Fibroblast of the aortic adventitia (primary cell): ENCODE results near the gene PTPN14. TPM values are rescaled to one million over a fixed set of nuclear protein-coding genes. Genes with fewer than 3 reads are reported as not detected.

Experiments
- DNase-seq: peaks from one replicate; pipeline ENCODE4 v3.0.0-alpha.2; 2010; ENCODE audit warnings: low read depth
- H3K4me3 ChIP-seq: 2 replicates; pipeline ENCODE4 v1.5.1; 2011; ENCODE audit warnings: low read depth, mild to moderate bottlenecking, control low read depth, low read length, moderate library complexity
- total RNA-seq: library from RNA; depleted of rRNA; stranded (reverse); fragments of >200 nt; gene quantifications from 2 replicates; pipeline ENCODE4 v1.2.3, GENCODE V29; 2012; ENCODE audit warnings: low replicate concordance
- TF ChIP-seq, protein P1 (sequence below): IDR thresholded peaks from 2 replicates; pipeline ENCODE4 v1.5.1; 2011; ENCODE audit warnings: mild to moderate bottlenecking, low read length, control low read depth, inconsistent platforms; ENCODE audit not compliant: insufficient read depth

Gene PTPN14
- total RNA-seq, 1 donor = 46.6 TPM

DNA sequence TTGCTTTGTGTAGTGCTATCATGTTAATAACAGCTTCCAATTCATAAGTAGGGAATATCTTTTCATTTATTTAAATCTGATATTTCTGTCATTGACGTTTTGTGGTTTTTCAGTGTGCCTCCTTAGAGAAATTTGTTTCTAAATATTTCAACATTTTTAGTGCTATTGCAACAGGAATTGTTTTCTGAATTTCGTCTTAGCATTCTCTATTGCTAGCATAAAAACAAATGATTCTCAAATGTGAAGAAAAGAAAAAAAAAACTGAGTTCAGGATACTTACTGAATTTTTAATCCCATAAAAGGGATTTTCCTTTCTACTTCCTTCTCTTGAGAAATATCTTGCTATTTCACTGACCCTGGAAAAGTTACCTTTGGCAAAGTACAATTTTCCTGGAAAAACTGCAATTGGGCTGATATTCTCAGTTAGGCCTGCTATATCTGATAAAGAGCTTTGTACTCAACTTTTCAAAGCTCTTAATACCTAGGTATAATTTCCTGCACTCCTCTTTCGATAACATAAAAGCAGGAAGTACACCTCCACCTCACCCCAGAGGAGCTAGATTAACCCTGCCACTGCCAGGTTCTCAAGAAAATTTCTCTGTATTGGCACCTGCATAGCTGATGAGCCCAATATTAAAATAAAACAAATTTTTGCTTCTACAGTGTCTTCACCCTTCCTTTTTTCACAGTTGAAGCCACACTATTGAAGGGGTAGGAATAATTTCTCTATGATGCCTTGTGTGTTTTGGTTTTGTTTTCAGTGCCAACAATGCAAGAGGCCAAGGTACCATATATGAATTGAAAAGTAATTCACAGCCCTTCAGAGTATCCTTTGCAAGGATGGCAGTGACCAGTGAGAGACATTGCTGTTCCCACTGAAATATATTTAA, 35.6 kb downstream of the PTPN14 start:
- DNase-seq = peak; percentile 46
- H3K4me3 ChIP-seq = no peak overlapping the region
- TF ChIP-seq, protein P1, sequence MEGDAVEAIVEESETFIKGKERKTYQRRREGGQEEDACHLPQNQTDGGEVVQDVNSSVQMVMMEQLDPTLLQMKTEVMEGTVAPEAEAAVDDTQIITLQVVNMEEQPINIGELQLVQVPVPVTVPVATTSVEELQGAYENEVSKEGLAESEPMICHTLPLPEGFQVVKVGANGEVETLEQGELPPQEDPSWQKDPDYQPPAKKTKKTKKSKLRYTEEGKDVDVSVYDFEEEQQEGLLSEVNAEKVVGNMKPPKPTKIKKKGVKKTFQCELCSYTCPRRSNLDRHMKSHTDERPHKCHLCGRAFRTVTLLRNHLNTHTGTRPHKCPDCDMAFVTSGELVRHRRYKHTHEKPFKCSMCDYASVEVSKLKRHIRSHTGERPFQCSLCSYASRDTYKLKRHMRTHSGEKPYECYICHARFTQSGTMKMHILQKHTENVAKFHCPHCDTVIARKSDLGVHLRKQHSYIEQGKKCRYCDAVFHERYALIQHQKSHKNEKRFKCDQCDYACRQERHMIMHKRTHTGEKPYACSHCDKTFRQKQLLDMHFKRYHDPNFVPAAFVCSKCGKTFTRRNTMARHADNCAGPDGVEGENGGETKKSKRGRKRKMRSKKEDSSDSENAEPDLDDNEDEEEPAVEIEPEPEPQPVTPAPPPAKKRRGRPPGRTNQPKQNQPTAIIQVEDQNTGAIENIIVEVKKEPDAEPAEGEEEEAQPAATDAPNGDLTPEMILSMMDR = no peak

DNA sequence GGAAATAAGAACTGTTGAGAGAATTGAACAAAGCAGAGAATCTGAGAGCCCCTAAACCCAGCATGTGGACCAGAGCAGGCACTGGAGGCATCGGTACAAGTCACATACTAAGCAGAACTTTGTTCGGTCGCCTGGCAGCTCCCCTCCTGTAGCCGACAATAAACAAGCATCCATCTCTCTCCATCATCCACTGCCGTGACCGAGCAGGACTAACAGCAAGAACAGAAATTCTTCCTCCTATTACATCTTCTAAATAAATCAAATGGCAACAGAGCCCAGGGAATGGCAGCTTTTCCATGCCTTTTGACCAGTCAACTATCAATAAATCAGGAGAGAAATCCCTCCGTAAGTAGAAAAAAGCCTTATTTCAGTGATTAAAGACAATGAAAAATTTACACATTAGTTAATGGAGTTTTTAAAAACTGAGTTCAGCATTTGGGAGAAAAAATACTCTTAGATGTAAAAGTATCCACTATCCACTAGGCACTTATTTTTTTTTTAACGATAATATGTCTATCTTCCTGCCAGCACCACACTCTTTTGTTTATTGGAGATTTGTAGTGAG, 36.5 kb downstream of the PTPN14 start:
- TF ChIP-seq, protein P1 = no peak
- H3K4me3 ChIP-seq = no peak overlapping the region
- DNase-seq = no peak

DNA sequence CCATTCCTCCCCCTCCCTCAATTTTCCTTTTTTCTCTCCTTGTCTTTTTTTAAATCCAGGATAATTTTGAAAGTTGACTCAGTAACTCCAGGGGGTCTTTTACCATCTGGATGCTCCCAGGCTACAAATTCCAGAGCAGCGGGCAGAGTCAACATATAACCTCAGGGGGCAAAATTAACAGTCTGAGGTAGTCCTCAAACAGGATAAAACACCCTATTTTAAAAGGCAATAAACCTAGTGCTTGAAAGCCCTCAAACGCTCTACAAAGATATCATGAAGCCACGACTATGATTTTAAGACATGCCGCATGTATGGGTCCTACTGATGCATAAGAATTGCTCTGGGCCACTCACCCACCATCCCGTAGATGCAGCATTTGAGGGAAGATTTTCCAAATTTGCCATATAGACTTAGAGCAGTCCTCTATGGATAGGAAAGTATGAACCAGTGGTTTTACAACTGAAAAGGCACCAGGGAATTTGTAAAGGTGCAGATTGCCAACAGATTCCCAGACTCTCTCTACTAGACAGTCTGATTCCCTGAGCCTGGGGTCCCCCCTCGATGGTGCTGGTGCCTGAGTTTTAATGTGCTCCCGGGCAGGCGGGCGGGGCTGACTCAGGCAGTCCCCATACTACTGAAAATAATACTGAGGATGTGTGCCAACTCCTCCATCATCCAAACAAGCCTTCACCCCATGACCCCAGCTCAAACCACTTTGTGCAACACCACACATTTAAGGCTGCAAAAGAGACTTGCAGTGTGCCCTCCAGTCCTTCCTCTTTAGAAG, 37.2 kb downstream of the PTPN14 start:
- no peak overlapping the region for H3K4me3 ChIP-seq
- DNase-seq = peak; percentile 44
- TF ChIP-seq, protein P1 = no peak

DNA sequence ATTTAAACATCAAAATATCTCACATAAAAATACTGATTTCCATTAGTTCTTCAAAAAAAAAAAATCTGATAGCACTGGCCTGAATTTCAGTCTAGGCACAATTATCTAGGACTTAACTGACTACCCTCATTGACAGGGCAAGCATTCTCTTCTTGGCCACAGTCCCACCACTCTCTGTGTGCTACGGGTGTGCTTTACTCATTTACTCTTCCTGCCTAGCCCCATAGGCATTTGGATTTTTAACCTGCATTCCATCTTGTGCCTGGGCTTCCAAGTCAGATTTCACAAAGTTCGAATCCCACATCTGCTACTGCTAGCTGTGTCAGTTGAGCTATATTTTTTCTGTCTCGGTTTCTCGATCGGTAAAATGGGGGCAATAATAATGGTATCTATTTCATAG, 38.0 kb downstream of the PTPN14 start:
- TF ChIP-seq, protein P1 = no peak
- H3K4me3 ChIP-seq = no peak overlapping the region
- DNase-seq = no peak

DNA sequence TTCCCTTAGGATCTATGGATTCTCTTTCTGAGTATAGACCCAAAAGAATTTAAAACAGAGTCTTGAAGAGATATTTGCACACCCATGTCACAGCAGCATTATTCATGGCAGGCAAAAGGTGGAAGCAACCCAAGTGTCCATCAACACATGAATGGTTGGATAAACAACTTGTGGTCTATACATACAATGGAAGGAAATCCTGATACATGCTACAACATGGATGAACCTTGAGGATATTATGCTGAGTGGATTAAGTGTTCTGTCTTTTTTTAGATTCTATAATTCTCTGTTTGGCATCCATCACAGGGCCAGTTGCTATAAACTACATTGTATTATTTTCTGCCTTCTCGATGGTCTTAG, 39.8 kb downstream of the PTPN14 start:
- DNase-seq = no peak
- TF ChIP-seq, protein P1 = no peak
- no peak overlapping the region for H3K4me3 ChIP-seq

DNA sequence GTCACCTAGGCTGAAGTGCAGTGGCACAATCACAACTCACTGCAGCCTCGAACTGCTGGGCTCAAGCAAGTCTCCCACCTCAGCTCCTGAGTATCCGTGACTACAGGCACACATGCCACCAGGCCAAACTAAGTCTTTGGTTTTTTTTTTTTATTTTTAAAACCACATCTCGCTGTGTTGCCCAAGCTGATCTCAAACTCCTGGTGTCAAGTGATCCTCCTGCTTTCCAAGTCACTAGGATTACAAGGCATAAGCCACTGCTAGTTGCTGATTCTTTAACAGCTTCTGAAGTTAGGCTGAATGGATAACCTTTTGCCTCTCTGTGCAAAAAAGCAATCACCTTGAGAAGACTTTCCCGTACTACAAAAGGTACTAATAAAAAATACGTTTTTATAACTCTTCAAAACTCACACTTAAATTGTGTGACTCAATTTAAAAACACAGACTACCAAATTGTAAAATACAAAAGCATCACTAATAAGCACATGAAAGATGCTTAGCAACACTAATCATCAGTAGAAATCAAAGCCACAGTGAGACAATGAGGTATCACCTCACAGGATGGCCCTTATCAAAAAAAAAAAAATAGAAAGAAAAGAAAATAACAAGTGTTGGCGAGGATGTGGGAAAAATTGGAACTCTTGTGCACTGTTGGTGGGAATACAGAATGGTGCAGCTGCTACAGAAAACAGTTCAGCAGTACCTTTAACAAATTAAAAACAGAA, 40.3 kb downstream of the PTPN14 start:
- no peak for DNase-seq
- TF ChIP-seq, protein P1 = no peak
- H3K4me3 ChIP-seq = no peak overlapping the region
